ENCODE measurements around the gene RIOK1.

The RIOK1 gene

DNA sequence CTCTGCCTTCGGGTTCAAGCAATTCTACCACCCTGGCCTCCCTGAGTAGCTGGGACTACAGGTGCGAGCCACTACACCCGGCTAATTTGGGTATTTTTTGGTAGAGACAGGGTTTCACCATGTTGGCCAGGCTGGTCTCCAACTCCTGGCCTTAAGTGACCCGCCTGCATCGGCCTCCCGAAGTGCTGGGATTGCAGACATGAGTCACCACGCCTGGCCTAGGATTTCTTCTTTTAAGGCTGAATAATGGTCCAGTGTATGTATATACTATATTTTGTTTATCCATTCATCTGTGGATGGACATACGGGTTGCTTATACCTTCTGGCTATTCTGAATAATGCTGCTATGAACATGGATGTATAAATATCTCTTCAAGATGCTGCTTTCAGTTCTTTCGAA, 17.1 kb downstream of the RIOK1 start:
- in situ Hi-C loops (cut with MboI; ENCODE audit: low sequenced_read_pairs) = no loop called here

DNA sequence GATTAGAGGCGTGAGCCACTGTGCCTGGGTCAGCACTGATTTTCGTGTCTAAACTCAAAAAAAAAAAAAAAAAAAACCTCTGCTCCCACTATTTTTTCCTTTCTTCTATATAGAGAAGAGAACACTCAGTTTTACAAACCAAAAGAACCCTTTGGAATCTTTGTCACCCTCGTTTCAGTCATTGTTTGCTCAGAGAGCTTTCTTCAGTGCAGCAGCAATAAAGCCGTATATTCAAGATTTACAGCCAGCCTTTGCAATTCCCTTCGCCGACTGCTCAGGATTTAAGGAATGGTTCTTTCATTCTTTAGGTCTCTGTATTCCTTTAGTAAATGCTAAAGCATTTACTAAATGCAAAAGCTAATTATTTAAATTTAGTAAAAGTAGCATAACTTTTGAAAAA, 20.1 kb downstream of the RIOK1 start:
- in situ Hi-C loops (cut with MboI; ENCODE audit: low sequenced_read_pairs) = no loop called here

DNA sequence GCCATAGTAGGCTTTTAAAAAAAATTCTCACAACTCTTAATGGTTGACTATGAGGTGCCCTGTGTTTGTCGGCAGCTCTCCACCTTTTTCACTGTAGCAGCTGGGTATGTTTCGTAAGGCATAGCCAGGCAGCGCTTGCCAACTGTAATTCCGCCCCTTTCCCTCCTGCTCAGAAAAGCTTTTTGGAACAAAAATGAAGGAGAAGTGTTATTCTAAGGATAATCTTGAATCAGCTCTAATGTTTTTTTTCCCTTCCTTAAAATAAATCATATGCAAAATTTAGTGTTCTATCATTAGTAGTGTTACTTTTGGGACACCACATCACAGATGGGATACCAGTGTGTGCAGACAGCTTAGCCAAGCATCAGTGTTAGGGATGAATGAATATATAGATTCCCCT, 21.2 kb downstream of the RIOK1 start:
- in situ Hi-C loops (cut with MboI; ENCODE audit: low sequenced_read_pairs) = no loop called here

DNA sequence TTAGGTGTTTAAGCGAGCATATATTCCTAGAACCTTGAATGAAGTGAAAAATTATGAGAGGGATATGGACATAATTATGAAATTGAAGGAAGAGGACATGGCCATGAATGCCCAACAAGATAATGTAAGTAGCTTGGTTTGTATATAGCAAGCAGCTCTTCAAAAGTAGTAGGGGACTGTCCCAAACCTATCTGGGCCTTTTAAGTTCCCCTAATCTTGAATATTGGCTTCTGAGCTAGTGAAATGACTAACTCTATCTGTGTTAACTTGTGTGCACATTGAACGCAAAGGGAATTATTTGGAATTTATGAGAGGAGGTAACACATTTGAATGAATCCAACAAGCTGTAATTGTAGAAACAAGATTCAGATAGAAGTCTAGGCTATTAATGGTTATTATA, 21.7 kb downstream of the RIOK1 start:
- in situ Hi-C loops (cut with MboI; ENCODE audit: low sequenced_read_pairs) = no loop called here

DNA sequence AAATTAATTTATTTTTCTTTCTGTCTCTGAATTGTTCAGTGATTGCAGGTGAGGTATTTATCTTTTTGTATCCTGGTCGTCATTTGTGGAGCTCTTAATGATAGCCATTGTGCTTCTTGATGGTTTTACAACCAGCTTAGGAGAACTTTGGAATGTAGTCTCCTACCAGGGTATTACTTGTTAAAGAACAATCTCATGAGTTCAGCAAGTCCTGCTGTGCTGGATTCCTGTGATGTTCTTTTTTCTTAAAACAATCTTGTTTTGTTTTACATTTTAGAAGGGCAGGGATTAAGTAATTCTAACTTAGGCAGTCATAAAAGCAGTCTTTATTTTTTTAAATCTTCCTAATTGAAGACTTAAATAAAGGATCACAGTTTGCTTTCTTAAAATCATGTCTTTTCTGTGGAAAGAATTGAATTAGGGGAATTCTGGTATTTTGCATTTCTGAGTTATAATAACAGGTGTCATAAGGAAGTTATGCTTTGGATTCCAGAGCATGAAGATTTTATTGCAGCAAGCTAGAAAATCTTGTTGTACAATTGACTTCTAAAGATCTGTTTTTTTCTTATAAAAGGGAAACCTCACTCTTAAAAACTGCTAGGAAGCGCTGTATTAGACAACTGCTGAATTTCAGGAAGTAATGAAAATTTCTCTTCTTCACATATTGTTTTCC, 23.7 kb downstream of the RIOK1 start:
- in situ Hi-C loops (cut with MboI; ENCODE audit: low sequenced_read_pairs) = no loop called here

DNA sequence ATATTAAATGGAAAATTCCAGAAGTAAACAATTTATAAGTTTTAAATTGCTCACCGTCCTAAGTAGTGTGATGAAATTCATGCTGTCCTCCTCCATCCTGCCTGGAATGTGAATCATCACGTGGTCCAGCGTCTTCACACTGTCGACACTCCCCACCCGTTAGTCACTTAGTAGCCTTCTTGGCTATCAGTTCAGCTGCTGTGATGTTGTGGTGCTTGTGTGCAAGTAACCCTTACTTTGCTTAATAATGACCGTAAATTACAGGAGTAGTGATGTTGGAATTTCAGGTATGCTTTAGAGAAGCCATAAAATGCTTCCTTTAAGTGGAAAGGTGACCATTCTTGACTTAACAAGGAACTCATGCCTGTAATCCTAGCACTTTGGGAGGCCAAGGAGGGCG, 25.2 kb downstream of the RIOK1 start:
- in situ Hi-C loops (cut with MboI; ENCODE audit: low sequenced_read_pairs) = no loop called here

DNA sequence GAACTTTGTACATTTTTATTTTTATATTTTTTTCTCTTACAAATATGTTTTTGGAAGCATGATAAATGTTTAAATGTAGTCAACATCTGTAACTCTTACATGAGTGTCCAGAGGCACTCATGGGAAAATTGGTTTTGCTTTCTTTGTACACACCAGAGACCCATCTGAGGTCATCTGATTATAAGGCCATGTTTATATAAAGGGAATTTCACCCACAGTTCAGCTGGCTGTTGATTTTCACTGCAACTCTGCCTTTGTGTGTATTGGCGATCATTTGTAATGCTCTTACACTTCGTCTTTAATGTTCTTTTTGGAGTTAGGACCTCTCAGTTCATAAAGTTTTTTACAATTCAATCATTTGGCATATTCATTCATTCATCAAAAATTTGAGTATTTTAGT, 28.1 kb downstream of the RIOK1 start:
- in situ Hi-C loops (cut with MboI; ENCODE audit: low sequenced_read_pairs) = no loop called here

DNA sequence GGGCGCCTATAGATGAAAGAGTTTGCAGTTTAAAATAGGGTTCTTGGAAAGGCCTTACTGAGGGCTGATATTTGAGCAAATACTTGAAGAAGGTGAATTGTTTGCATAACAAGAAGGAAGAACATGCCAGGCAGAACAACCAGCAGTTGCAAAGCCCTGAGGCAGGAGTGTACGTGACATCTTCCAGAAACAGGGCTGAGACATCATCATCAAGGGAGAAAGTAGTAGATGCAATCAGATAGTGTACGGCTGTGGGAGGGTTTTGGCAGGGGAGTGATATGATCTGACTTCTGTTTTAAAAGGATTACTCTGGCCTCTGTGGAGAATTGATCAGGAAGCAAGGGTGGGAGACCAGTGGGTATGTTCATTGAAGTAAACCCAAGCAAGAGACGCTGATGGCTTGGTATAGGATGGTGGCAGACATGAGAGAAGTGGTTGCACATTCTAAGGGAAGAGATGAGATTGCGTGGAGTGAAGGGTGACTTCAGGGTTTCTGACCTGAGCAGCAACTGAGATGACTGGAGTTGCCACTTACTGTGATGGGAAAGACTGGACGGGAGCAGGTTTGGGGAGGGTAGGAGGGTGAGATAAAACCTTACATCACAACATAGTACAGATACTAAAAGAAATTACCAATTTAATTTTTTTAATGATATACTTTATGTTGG, 28.8 kb downstream of the RIOK1 start:
- in situ Hi-C loops (cut with MboI; ENCODE audit: low sequenced_read_pairs) = no loop called here

DNA sequence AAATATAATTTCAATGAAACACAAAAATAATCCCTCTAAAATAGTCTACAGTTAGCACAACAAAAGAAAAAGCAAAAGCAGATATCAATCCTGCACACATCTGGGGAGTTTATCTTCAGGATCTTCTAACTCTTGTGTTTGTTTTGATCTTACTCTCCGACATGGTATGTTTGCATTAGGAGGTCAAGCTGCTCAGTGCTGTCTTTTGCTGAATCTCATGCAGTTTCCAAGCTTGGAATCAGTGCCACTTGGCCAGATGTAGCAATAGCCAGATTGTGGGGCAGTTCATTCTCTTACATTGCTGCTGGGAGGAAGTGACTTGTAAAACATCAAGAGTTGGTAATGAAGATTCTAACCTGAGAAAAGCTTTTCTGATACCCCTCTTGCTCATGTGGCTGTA, 29.5 kb downstream of the RIOK1 start:
- in situ Hi-C loops (cut with MboI; ENCODE audit: low sequenced_read_pairs) = no loop called here

DNA sequence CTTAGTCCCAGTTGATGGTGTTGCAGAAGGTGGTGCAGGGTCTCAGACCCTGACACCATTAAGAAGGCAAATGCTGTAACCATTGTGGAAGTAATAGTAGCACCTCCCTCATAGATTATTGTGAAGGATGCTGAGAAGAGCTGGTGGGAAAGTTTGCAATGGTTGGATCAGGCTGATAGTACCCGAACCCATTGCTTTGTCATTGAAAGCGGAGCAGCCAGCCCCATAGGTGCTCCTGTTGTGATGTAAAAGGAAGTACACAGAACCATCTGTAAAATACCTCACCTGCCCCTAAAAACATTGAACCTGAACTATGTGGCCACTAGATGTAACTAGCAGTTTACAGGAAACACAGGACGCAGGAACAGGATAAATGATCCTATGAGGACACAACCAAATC, 31.5 kb downstream of the RIOK1 start:
- in situ Hi-C loops (cut with MboI; ENCODE audit: low sequenced_read_pairs) = no loop called here

DNA sequence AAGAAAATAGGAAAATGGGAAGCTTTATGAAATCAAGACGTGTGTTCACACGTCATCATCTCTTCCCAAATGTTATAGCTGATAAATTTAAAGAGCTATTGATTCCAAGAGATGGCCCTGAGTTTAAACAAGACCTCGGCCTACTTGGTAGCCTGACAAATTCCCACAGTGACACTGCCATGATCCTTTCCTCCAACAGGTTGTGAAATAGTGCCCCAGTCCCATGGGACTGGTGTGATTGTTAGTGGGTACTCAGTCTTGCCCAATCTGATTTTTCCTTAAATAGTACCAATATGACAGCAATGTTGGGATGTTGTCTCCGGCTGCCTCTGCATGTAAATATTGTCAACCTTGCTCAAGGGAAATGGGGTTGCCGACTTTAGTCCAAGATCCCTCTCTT, 34.5 kb downstream of the RIOK1 start:
- in situ Hi-C loops (cut with MboI; ENCODE audit: low sequenced_read_pairs) = no loop called here

DNA sequence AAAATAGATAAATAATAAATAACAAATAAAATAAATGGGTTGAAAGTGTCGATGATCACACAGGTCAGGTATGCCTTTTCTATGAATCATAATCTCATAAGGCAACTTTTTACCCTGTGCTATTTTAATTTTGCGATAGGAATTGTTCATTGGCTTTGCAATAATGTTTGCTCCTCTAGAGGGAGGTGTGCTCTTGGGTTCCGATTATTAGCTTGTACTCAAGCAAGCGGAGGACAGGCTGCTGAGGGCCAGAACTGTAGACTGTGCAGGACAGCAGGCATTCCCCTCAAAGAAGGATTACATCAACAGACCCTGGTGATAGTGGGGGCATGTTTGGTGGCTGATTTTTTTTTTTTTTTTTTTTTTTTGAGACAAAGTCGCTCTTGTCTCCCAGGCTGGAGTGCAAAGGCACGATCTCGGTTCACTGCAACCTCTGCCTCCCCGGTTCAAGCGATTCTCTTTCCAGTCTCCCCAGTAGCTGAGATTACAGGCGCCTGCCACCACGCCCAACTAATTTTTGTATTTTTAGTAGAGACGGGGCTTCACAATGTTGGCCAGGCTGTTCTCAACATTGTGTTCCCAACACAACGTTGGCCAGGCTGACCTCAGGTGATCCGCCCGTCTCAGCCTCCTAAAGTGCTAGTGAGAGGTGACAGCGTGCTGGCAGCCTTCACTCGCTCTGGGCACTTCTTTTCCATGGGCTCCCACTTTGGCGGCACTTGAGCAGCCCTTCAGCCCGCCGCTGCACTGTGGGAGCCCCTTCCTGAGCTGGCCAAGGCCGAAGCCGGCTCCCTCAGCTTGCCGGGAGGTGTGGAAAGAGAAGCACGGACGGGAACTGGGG, 35.6 kb downstream of the RIOK1 start:
- in situ Hi-C loops (cut with MboI; ENCODE audit: low sequenced_read_pairs) = no loop called here

DNA sequence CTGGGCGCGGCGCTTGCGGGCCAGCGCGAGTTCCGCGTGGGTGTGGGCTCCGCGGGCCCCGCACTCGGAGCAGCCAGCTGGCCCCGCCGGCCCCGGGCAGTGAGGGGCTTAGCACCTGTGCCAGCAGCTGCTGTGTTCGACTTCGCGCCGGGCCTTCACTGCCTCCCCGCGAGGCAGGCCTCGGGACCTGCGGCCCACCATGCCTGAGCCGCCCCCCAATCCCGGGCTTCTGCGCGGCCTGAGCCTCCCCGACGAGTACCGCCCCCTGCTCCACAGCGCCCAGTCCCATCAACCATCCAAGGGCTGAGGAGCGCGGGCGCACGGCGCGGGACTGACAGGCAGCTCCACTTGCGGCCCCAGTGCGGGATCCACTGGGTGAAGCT, 36.2 kb downstream of the RIOK1 start:
- in situ Hi-C loops (cut with MboI; ENCODE audit: low sequenced_read_pairs) = no loop called here

DNA sequence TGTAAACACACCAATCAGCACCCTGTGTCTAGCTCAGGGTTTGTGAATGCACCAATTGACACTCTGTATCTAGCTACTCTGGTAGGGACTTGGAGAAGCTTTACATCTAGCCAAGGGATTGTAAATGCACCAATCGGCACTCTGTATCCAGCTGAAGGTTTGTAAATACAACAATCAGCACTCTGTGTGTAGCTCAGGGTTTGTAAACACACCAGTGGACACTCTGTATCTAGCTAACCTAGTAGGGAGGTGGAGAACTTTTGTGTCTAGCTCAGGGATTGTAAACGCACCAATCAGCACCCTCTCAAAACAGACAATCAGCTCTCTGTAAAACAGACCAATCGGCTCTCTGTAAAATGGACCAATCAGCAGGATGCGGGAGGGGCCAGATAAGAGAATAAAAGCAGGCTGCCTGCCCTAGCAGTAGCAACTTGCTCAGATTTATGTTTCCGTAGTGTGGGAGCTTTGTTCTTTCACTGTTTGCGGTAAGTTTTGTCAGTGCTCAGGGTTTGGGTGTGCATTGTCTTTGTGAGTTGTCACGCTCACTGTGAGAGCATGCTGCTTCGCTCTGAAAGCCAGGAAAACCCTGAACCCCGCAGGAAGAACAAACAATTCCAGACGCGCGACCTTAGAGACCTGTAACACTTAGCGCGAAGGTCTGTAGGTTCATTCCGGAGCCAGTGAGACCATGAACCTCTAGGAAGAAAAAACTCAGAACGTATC, 37.0 kb downstream of the RIOK1 start:
- in situ Hi-C loops (cut with MboI; ENCODE audit: low sequenced_read_pairs) = no loop called here

DNA sequence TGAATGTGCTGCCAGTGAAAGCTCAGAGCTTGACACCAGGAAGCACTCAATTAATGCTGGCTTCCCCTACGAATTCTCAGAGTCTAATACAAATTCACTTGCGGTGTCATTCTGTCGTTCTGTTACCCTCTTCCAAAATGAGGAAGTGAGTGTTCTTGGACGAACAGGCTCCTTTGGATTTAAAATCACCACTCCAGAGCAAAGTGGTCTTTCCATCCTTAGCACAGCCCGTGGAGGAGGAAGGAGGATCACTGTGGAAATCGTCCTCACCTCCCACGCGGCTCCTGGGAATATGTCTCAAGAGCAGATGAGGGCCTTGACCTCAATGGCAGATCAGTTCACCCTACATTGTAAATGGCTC, 41.7 kb downstream of the RIOK1 start:
- in situ Hi-C loops (cut with MboI; ENCODE audit: low sequenced_read_pairs) = no loop called here

DNA sequence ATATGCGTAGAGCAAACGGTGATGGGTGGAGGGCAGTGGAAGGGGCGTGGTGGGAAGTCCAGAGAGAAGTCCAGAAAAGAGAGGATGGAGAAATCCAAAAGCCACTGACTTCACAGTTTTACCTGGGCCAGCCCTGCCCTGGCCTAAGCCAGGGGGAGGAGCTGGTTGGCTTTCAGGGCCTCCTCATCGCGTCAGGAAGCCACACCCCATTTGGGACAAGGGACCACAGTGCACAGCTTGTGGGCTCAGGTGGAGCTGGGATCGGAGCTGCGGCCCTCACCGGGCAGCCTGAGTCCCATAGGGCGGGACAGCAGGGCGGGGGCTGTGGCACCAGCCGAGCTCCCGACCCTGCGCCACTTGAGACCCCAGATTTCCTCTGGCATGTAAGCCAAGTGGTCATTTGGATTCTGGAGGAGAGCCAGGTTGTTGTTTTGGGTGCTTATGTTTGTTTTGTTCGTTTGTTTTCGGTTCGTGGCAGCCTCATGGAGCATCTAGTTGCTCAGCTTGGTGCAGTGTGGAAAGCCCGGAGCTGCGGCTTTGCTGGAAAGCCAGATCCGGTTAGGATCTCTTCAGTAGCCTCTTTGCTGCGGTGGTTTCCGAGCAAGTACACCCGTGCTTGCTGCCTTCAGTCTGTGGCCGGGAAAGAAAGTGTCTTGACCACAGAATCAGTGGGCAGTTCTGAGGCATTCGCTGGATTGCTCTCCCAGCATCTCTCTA, 42.2 kb downstream of the RIOK1 start:
- in situ Hi-C loops (cut with MboI; ENCODE audit: low sequenced_read_pairs) = no loop called here

DNA sequence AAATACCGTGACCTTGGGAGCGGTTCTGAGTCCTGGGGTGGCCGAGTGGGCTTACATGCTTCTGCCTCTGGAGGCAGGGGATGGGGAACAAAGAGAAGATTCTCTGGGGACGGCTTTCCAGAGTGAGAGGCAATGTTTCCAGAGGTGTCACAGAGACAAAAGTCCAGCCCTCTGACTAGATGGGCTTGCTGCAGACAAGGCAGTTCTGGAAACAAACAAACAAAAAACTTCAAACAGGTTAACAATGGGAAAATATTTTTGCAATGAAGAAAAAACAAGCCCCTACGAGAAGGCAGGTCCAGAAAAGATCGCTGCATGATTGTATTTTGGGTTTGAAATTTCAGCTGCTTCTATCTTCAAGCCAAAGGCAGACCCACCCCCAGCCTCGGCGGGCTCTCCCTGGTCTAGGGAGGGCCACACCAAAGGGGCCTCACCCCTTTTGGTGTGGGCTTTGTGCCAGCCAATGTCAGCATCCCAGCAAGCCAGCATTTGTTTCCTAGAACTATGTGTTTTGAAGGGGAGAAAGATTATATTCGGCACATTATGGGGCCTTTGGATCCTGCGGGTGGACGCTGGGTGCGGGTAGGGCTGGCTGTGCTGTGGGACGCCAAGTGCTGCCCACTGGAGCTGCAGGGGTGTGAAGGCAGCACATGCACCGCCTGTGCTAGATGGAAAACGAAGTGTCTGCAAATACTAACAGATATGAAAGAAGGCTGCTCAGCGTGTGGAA, 42.9 kb downstream of the RIOK1 start:
- in situ Hi-C loops (cut with MboI; ENCODE audit: low sequenced_read_pairs) = no loop called here

DNA sequence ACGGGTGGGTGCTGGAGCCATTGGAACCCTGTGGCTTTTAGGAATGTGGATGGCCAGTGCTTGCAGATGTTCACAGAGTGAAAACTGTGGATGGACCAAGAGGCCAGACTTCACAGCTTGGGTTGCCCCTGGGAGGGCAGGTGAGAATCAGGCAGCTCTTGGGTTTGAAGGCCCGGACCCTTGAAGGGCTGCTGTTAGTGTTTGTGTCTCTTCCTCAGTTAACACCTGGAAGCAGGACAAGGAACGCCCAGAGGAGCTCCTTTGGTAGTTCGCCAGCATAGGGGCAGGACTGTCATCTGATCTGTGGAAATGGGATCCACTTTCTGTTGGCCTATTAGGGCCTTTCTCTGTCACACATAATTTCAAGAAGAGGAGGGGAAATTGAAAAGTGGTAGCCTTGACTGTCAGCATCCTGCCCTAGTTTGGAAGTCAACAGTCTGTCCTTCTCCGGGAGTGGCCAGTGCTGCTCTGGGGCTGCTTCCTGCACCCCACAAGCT, 43.6 kb downstream of the RIOK1 start:
- in situ Hi-C loops (cut with MboI; ENCODE audit: low sequenced_read_pairs) = no loop called here

DNA sequence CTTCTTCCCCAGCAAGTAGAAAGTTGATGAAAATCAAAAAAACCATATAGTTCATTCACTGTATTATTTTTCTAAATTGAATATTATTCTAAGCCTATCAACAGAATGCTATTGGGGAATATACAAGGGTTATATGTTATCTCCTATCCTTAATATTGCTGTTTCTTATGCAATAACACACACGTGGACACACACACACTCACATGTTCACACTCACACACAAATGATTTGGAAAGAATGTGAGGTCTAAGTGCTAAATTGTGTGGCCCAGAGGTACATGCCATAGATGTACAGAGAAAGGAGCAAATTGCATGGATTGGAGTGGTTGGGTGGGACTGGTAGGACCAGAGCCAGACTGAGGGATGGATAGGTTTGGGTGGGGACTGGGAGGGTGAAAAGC, 45.1 kb downstream of the RIOK1 start:
- in situ Hi-C loops (cut with MboI; ENCODE audit: low sequenced_read_pairs) = no loop called here

DNA sequence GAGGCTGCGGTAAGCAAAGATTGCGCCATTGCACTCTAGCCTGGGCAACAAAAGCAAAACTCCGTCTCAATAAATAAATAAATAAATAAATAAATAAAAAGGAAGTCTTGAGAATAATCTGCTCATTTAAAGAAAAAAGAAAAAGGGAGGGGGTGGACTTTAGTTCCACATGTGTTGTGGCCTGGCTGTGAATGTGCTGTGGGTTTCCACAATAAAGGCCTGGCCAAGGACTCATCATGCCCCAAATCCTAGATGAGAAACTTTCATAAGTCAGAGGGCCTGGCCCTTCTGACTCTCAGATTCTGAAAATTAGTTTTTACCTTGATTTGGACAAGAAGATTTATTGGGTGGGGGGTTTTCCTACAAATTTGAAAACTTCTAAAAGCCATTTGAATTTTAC, 48.4 kb downstream of the RIOK1 start:
- in situ Hi-C loops (cut with MboI; ENCODE audit: low sequenced_read_pairs) = no loop called here

All from HL-60/S4 treated with retinoic acid at 250 ng/mL for 4 days and 3 days (cell line).